Measurements from ENCODE around the gene WASHC3.

DNA sequence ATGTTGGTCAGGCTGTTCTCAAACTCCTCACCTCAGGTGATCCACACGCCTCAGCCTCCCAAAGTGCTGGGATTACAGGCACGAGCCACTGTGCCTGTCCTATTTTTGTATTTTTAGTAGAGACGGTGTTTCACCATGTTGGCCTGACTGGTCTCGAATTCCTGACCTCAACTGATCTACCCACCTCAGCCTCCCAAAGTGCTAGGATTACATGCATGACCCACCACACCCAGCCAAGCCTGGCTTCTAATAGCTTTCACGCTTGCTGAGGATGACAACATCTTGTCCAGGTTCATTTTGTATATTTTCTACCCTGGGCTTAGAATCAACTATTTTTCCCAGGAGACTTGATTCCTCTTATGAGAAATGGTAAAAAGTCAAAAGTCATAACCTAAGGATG lies 64.7 kb downstream of the WASHC3 start:
- TF ChIP-seq, protein P1, sequence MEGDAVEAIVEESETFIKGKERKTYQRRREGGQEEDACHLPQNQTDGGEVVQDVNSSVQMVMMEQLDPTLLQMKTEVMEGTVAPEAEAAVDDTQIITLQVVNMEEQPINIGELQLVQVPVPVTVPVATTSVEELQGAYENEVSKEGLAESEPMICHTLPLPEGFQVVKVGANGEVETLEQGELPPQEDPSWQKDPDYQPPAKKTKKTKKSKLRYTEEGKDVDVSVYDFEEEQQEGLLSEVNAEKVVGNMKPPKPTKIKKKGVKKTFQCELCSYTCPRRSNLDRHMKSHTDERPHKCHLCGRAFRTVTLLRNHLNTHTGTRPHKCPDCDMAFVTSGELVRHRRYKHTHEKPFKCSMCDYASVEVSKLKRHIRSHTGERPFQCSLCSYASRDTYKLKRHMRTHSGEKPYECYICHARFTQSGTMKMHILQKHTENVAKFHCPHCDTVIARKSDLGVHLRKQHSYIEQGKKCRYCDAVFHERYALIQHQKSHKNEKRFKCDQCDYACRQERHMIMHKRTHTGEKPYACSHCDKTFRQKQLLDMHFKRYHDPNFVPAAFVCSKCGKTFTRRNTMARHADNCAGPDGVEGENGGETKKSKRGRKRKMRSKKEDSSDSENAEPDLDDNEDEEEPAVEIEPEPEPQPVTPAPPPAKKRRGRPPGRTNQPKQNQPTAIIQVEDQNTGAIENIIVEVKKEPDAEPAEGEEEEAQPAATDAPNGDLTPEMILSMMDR (IDR thresholded peaks at IDR 0.05; ENCODE audit: low read depth, low read length) = no peak
- TF ChIP-seq, protein P2, sequence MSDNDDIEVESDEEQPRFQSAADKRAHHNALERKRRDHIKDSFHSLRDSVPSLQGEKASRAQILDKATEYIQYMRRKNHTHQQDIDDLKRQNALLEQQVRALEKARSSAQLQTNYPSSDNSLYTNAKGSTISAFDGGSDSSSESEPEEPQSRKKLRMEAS (IDR thresholded peaks at IDR 0.05; ENCODE audit: low read depth, low read length) = no peak
- no peak for TF ChIP-seq POLR2A (IDR thresholded peaks at IDR 0.05; ENCODE audit: extremely low read depth, insufficient read length)
